ENCODE data around the gene ETHE1. TPM values are rescaled to one million over a fixed set of nuclear protein-coding genes. Genes with fewer than 3 reads are reported as not detected.

The ETHE1 gene
- total and polyA plus RNA-seq, 2 of the 8 experiments (the other 6 are each of a cell fraction or from before 2014, with no cell fraction given): 19.9 to 96.0 TPM

- no peak for TF ChIP-seq RAD21 (IDR thresholded peaks at IDR 0.05 in 1 of 2, conservative IDR thresholded peaks at IDR 0.05 in 1 of 2; ENCODE audit: low read depth in 2 of 2, low read length in 2 of 2)
- no peak for TF ChIP-seq TCF12 (IDR thresholded peaks at IDR 0.05; ENCODE audit: low read depth, low read length)
- no peak for TF ChIP-seq POU5F1 (IDR thresholded peaks at IDR 0.05; ENCODE audit: low read depth, low read length)
- TF ChIP-seq EZH2 (IDR thresholded peaks at IDR 0.05; ENCODE audit: low read depth, low read length, severe bottlenecking): no peak
- no peak for TF ChIP-seq CHD1 (IDR thresholded peaks at IDR 0.05; ENCODE audit: low read depth, low read length)
- TF ChIP-seq BACH1 (IDR thresholded peaks at IDR 0.05; ENCODE audit: low read length): no peak
Measured at GRCh38 chr19:43511324-43511723, 15.7 kb downstream of the ETHE1 start (continued).

Measured in H1 (cell line).